Suppressor macrophage treated with lipopolysaccharide for 1 hour (primary cell): ENCODE results near the gene MAPK11.
A peak's percentile ranks its signal among the peaks of the same experiment; 100 is the strongest.

Experiments used
- DNase-seq, 3 donors: peaks; one replicate each; pipeline ENCODE4 v3.0.0-alpha.2; 2020 to 2022

Gene MAPK11

DNA sequence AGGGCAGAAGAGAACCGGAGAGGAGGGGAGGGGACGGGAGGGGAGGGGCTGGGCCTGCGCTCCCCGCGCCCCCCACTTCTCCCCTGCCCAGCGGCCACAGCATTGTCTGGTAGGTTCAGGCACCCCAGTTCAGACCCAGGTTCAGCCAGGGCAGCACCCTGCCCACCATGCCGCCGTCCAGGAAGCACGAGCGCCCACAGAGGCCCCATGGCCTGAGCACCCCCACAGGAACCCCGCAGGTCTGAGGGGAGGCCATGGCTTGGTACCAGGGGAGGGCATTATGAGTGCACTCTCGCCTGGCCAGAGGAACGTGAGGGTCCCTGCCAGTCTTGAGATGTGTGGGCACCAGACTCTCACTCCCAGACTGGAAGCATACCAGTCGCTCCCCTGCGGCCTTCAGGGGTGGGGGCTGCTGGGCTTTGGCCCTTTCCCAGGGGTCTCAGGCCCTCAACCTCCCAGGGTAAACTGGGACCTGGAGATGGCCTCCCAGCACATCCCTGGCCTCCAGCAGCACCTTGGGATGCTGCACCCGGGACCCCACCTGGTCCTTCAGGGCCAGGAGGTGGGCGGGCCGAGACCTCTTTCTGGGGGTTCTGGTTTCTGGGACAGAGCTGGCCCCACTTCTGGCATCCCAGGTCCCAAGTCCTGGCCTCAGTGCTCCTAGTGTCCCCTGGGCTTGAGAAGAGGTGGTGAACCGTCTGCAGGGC lies 37.9 kb upstream of the MAPK11 start:
- peak in 1 of 3 donors; percentile 31 for DNase-seq

DNA sequence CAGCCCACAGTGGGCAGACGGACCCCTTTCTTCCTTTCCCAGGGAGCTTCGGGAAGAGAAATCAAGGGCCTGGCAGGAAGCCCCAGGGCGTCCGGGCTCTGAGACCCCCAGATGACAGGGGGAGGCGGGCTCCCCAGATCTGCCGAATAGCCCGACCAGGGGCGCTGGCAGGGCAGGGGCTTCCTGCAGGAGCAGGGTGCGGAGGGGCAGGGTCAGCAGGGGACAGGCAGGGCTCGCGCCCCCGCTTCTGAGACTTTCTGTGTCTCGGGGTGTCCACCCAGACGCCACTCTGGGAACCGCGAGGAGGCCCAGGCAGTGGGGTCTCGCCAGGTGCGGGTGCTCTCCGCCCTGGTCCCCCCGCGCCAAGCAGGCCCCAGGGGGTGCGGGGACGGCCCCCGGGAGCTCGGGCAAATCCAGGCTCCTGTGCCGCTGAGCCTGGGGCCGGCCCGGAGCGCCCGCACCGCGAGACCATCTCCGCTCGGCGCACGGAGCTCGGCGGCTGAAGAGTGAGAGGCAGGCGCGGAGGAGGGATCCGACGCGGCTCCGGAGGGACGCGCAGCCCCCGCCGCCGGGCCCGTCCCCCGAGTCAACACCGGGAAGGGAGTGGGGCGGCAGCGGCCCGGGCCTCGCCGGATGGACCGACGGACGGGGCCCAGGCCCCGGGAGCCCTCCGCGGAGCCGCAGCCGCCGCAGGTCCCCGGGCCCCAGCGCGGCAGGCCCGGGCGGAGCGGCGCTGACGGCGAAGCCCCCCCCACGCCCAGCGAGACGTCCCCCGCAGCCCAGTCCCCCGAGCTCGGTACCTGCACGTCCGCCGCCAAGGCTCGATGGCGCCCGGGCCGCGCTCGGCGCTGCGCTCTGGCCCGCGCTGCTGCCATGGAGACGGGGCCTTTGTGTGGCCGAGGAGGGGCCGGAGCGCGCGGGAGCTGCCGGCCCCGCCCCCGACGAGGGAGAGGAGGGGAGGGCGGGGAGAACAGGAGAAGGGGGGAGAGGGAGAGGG lies 36.9 kb upstream of the MAPK11 start, which contains the start of gene PLXNB2:
Gene PLXNB2, minus strand, starts transcription at position 894 of the 997 bp plus-strand sequence. CDS start 17,062 bp downstream, outside the sequence.
- peak; percentile 65 to 92 (median 79) for DNase-seq

DNA sequence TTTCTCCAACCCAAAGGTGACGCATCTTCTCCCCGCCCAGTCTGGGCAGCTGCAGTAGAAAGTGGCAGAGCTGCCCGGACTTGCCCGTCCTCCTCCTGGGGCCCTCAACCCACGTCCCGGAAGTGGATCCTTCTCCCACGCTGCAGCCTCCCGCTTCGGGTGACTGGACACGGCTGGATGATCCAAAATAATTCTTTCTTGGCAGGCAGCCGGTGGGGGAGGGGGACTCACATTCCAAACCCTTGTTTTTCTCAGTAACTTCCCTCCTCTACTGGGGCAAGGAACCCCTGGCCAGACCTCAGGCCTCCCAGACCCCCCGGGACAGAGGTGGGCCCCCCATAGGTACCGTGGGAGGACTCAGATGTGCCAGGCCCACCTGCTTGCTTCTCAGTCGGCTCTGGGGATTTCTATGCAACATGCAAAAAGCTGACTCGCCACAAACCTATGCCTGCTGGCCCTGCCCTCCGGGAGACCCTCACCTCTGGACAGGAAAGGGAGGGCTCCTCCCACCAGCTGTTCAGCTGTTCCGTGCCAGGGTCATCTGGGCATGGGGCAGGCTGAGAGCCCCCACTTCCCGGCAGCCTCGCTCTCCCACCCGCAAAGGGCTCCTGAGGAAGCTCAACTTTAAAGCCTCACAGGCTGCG lies 35.9 kb upstream of the MAPK11 start:
- DNase-seq: peak; percentile 97 to 98 (median 97)

DNA sequence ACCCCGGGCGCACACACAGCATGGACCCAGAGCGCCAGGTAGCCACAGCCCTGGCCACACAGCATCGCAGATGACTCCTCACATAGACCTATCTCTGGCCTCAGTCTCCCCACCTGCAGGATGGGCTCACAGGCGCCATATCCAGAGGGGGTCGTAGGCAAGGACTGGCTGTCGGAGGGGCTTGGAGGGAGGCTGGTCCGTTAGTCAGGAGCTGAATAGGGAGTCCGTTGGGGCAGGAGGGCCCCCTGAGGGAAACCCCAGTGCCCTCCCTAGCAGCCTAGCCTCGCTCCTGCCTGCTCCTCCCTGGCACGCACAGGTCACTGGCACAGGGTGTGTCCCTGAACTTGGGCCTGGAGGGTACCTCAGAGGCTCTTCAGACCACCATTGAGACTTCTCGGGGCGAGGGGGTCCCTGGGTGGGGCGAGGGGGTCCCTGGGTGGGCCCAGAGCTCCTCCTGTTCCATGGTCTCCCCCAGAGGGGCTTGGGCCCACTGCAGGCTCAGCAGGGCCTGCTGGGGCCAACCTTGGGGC lies 35.3 kb upstream of the MAPK11 start:
- no peak for DNase-seq

DNA sequence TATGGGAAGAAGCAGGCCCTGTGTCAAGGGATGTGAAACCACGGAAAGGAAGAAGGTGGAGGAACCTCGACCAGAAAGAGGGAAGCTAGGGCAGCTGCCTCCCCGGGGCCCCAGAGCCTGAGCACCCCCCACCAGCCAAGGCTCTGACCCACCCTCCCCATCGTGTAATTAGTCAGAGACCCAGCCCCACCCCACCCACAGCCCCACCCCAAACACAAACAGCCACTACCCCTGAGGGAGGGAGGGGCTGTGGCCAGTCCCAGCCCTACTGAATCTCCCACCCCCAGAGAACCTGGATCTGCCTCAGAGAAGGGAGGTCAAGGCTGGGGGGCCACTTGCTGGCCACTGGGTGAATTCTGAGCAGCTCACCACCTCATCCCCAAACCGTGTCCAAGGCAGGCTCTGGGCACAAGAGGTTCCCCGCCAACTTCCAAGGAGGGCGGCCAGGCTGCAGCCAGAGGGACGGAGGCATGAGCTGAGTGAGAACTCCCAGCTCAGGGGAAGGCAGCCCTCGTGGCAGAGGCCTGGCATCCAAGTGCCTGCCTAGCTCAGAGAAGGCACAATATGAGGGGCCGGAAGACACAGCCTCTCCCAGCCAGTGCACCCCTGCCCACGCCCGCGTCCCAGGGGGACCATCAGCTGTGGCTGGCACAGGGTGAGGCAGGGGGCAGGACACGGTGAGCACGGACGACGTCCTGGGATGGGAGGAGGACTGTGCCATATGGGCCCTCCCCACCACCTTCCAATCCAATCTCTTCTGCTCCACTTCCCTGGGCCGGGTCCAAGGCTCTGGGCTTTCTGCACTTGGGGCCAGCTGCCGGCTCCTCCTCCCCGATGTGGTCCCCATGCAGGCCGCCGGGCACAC lies 34.6 kb upstream of the MAPK11 start:
- peak; percentile 75 to 81 (median 81) for DNase-seq

DNA sequence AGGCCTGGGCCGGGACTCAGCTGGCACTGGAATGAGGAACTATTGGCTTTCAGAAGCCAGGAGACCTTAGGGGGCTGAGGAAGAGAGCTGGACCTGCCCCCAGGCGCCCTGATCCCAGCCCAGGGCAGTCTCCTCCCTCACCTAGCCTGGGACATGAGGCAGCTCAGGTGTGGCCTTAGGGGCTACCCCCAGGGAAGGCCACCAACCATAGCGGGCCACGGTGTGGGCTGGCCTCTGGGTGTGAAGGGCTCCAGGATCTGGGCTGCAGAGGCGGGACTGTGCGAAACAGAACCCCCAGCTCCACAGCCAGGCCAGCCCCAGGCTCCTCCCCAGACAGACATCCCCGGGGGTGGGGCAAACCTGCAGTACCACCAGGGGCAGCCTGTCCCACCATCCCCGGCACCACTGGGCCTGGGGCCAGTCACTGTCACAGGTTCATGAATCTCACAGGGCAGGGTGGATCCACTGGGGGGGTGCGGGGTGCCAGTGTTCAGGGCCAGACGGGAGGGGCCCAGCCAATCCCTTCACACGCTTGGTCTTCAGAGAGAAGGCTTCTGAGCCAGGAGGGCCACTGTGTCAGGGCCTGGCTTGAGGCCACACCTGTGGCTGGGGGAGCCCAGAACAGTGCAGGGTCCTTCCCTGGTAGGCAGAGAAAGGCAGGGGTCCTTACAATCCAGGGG lies 33.8 kb upstream of the MAPK11 start:
- DNase-seq: peak; percentile 74 to 80 (median 76)

DNA sequence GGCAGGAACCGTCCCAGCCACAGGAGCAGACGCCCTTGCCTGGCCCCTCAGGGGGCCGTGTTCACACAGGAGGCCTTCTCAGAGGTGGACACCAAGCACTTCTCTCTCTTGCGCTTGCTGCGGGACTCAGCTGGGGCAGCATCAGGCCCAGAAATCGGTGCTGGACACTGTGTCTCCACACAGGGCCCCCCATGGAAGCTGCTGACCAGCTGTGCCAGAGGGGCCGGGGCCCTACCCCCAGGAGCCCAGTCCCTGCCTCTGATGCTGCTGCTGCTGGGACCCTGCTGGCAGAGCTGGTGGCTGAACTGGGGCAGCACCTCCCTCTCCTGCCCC lies 33.3 kb upstream of the MAPK11 start:
- no peak for DNase-seq

DNA sequence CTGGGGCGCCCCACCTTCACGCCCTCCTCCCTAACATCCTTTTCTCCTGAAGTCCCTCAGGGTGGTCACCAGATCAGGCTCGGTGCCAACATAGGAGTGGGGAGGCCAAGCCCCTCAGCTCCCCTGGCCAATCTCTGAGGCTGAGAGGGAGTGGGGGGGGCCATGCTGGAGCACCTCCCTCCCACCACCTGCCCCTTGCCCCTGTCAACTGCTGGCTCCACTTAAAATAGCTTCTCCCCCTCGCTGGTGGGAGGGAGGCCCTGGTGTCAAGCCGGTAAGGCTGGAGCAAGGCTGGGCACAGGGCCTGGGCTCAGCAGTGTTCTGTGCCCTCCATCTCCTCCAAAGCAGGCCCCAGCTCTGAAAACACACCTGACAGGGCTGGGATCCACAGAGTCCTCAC lies 32.4 kb upstream of the MAPK11 start:
- DNase-seq: no peak

DNA sequence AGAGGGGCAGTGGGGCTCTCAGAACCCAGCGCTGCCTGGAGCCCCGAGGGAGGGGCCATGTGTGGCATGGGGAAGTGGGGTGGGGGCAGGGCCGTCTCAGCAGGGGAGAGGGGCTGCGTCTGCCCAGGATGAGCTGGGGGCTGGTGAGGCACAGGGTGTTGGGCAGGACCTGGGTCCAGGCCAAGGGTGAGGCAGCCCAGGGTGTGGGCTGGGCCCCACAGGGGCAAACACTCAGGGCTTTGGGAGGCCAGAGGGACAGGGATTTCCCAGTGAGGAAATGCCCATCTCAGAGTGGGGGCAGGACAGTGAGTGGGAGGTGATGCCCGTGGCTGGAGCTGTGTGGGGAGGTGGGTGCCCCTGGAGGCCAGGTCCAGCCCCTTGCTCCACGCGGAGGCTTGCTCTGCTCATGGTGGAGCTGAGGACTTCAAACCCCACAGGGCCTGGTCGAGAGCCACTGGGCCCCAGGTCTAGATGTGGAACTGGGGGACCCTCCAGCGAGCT lies 31.9 kb upstream of the MAPK11 start:
- peak; percentile 82 to 87 (median 85) for DNase-seq

DNA sequence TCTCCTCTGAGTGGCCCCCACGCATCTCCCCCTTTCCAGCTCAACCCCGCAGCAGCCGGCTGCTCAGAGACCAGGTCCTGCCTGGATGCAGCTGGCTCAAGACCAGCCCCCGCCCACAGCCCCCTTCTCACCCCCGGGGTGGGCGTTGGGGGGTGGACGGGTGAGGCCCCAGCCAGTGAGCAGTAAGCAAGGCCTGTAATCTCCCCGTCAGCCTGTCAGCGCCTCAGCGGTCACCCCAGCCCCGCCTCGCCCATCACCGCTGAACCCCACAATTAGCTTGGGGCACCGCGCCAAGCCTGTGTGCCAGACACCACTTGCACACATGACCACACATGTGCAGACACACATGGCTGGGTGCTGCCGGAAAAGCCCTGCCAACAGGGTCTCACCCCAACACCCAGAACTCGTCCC lies 31.4 kb upstream of the MAPK11 start:
- no peak for DNase-seq

DNA sequence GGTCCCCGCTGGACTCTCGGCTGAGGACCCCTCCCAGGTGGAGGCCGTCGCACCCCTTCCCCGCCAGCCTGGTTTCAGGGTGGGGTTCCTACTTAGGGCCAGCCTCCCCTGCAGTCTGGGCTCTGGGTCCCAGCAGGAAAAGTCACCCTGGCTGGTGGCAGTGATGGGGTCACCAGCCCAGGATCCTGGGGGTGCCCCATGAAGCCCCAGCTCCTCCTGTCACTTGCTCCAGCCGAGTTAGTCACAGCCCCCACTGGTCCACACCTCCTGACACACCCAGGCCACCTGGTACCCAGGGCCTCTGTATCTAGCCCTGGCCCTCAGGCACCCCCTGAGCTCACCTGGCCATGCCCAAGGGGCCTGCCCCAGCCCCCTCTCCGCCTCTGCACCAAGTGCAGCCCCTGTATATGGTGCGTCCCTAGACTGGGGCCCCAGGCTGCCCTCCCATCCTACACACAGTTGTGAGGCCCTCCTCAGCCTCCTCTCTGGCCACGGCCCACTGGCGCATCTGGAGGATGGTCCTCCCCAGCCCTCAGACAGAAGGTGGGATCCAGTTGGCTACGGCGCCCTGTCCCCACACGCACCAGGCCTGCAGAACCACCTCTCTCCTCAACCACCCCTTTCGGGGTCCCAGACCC lies 30.6 kb upstream of the MAPK11 start:
- DNase-seq: no peak

DNA sequence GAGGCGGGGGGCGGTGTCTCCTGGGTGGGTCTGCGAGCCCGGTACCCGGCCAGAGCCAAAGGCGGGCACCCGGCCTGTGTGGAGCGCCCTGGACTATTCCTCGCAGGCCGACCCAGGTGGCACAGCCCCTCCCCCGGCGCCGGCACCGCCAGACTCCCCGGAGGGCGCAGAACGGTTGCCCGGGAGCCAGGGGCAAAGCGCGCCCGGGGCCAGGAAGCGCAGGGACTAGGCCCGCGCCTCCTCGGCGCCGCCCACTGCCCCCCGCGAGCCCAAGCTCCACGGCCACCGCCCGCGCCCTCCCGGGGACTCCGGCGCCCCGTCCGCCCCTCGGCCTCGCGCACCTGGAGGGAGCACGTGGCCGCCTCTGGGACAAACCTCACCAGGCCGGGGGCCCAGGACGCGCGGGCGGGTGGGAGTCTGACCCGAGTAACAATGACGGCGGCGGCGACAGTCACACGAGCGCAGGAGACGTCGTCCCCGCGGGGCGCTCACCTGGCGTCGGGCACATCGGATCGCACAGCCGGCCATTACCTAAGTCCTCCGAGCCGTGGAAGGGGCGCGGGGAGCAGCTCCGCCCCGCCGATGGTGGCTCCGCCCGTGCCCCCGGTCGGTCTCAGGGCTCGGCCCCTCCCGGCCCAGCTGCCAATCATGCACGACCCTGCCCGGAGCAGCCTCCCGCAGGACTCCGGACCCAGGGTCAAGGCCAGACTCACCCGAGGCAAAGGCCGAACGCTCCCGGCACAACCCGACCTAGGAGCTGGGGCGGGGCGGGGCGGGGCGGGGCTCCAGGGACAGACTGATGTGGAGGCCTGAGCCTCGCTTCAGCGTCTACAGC lies 29.8 kb upstream of the MAPK11 start:
- peak in 1 of 3 donors; percentile 42 for DNase-seq

DNA sequence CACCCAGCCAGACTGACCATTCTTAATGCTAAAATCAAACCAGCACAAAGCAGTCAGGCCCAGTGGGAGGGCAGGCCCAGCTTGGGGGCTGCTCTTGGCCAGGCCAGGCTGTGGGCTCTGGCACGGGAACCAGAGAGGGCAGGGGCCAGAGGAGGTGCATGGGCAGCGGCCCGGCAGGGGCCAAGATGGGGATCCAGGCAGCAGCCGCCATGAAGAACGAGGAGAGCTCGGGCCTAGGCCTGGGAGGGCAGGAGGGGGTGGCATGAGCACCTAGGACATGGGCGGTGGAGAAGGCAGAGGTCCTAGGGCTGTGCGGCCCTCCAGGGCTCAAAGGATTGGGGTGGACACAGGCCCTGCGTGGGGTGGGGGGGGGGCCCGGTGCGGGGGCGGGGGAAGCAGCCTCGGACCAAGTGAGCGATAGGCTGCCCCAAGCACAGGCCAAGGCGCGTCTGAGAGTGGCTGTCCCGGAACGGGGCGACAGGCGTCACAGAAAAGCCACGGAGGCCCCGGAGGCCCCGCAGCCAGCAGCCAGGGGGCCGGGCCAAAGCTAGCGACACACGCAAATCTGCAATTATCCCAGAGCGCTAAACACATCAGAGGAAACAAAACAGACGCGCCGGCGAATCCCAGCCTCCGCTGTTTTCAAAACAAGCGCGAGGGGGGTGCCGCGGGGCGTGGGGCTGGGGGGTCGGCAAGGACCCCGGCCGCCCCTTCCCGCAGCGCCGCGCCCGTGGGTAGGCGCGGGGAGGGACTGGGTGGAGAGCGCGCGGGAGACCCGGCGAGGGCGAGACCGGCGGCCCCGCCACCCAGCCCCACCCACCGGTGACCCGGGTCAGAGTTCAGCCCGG lies 29.0 kb upstream of the MAPK11 start:
- DNase-seq: peak in 1 of 3 donors; percentile 40

DNA sequence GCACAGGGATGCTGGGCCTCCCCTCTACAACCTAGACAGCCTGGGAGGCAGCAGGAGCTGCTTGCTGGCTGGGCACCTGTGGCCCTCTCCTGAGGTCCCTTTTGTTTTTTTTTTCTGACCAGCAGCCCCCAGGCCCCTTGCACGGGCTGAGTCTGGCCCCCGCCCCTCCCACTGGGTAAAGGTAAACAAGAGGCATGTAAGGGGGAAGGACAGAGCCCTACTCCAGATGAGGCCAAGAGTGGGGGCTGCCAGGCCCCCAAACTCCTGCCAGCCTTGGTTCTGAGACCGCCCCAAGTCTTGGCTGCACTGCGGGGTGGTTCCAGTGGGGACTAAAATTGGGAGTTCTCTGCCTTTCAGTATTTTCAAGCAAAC lies 28.1 kb upstream of the MAPK11 start:
- no peak for DNase-seq

DNA sequence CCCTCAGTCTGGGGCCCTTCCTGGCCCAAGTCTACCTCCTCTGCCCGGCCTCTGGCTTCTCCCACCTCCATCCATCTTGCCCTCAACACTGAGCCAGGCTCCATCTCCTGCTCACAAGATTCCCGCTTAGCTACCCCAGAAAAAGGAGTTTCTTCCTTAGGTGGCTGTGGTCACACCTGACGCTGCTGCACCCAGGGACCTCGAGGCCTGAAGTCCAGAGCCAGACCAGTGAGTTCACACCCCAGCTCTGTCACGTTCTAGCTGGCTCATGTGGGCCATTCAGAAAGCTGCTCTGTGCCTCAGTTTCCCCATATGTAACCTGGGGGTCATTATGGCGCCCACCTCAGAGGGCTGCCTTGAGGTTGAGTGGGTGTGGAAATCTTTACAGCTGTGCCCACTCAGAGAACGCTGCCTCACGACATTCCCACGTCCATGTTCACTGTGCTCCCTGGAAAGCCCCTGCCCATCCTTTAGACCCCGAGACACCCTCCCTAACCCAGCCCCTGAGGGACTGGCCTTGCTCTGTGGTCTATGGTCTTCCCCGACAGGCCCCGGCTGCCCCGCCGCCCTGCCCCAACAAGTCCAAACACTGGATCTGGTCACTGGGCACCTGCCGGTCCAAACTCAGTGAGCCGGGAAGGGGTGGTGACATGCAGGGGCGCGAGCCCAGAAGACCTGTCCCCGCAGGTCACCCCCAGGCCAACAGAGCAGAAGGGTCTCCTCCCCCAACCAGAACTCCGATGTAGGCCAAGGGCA lies 27.5 kb upstream of the MAPK11 start:
- no peak for DNase-seq

DNA sequence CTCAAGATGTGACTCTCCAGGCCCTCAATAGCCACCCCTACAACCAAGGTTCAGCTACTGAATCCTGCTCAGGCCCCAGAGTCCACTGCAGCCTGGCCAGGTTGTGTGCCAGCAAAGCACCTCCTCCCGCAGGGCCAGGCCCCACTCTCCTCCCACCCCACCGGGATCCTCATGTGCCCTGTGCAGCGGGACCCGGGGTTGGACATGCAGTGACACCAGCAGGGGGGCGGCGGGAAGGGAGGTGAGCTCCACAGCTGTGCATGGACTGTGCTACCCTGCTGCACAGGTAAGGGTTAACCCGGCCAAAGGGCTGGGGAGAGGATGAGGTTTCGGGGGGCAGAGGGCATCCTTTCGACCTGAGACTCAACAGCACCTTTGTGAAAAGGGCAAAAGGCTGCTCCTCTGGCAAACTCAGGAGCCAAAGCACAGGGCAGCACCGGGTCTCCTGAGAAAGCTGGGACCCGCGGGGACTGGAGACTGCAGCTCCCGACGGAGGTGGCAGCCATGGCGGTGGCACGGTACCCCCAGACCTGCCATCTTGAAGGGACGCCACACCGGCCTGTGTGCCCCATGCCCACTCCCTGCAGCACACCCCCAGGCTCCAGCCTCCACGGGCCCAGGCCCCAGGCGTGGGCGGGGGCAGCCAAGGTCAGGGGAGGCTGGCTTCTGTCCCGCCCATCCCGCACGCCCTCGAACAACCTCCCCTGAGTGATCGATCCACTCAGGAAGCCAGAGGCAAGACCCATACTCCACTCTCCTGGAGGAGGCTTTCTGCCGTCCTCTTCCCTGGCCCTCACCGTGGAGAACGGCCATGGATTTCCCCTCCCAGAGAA lies 26.7 kb upstream of the MAPK11 start:
- peak in 1 of 3 donors; percentile 17 for DNase-seq

DNA sequence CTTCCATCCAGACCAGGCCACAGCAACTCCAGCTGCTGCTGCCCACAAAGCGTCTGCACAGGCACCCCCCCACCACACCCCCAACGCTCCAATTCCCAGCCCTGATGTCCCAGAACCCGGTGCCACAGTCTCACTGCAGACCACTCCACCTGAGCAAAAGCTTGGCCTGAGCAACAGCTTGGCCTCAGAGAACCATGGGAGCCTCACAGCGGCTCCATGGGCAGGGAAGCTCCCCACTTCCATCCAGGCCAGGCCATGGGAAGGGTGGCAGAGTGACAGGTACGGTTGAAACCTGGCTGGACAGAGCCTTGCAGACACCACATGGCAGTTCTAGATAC lies 24.1 kb upstream of the MAPK11 start:
- DNase-seq: no peak
